Stimulated activated CD4-positive, alpha-beta T cell treated with anti-CD3 and anti-CD28 coated beads, Interleukin-2, amount 100 ng/mL, for 48 hours (primary cell): ENCODE measurements around the gene ANAPC15.
"Not testable (repeated sequence)": the region's sequence is repeated elsewhere in the genome, so short reads cannot be mapped to it uniquely, and the experiment has no call there.

Source experiments
- DNase-seq, 2 donors: peaks; one replicate each; pipeline ENCODE4 v3.0.0-alpha.2; 2020

ANAPC15 gene

GRCh38 chr11:72112143-72112977 is at the start of gene ANAPC15:
ANAPC15 (minus strand) TSS chr11:72112695; CDS start chr11:72111276, 1,419 bp downstream.
- DNase-seq: peak; percentile 94 to 99

DNA sequence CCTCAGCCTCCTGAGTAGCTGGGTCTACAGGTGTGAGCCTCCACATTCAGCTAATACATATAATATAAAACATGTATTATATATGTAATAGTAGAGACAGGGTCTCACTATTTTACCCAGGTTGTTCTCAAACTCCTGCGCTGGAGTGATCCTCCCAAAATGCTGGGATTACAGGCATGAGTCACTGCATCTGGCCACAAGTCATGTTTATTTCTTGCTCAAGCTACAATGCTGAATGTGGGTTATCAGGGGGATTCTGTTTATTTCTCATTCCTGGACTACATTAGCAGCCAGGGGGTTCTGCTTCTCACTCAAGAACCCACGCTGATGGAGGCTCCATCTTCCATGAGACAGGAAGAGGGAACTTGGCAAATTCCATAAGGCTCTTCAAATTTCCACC is 47.8 kb upstream of the ANAPC15 start:
- no peak for DNase-seq

- no peak for DNase-seq
Observed at GRCh38 chr11:72157131-72157530, 44.6 kb upstream of the ANAPC15 start.

DNA sequence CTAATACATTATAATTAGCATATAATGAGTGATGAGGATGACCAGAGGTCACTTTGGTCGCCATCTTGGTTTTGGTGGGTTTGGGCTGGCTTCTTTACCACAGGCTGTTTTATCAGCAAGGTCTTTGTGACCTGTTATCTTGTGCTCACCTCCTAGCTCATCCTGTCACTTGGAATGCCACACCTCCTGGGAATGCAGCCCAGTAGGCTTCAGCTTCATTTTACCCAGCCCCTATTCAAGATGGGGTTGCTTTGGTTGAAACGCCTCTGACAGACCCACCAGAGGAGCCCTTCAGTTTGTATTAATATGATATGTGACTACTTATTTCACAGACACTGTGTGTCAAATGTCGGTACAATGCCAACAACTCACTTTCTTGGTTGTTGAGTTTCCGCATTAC is 43.3 kb upstream of the ANAPC15 start:
- no peak for DNase-seq

GRCh38 chr11:72154816-72155215 is 42.3 kb upstream of the ANAPC15 start:
- DNase-seq: no peak

GRCh38 chr11:72153874-72154273 is 41.4 kb upstream of the ANAPC15 start:
- DNase-seq: not testable (repeated sequence)

DNA sequence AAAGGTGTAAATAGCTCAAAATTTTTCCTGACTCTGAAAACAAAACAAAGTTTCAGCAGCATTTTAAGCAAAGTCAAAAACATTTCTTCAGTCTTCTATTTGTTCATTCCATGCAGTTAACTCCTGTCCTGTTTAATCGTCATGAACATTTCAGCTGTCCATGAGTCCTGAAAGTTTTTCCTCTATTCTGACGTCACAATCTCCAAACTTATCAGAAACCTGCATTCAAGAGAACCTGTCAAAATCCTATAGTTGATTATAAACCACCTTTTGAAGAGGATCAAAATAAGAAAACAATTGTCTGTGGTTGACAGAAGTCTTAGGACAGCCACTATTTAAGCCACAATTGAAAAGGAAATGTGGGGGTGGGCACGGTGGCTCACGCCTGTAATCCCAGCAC is 38.4 kb upstream of the ANAPC15 start:
- no peak for DNase-seq

DNA sequence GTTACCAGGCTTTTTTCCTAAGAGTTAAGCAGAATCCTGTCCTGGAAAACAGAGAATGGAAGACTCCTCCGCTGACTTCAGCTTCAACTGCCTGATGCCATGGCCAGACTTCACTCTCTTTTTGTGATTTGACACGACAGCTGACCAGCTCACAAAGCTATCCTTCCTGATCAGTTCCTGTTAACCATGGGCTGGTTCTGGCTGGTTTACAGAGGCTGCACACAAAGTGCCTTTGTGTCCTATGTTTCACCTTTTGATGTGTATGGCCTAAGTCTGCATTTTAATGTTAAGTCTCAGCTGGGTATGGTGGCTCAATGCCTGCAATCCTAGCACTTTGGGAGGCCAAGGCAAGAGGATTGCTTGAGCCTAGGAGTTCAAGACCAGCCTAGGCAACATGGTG is 34.1 kb upstream of the ANAPC15 start:
- DNase-seq: no peak

- no peak for DNase-seq
Observed at GRCh38 chr11:72144807-72145565, 32.5 kb upstream of the ANAPC15 start.

- DNase-seq: not testable (repeated sequence)
Observed at GRCh38 chr11:72142543-72142942, 30.0 kb upstream of the ANAPC15 start.

GRCh38 chr11:72142086-72142485 is 29.6 kb upstream of the ANAPC15 start:
- not testable (repeated sequence) for DNase-seq

- DNase-seq: peak in 1 of 2 donors; percentile 13
Observed at GRCh38 chr11:72141066-72141465, 28.6 kb upstream of the ANAPC15 start.

DNA sequence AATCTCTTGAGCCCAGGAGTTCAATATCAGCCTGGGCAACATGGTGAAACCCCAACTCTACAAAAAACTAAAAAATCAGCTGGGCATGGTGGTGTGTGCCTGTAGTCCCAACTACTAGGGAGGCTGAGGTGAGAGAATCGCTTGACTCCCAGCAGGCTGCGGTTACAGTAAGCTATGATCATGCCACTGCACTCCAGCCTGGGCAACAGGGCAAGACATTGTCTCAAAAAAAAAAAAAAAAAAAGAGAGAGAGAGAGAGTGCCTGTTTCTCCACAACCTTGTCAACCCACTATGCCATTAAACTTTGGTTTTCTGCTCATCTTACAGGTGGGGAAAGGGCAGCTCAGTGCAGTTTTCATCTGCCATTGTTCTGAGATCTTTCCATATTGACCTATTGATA is 28.2 kb upstream of the ANAPC15 start:
- no peak for DNase-seq

GRCh38 chr11:72139500-72139899 is 27.0 kb upstream of the ANAPC15 start:
- DNase-seq: no peak

DNA sequence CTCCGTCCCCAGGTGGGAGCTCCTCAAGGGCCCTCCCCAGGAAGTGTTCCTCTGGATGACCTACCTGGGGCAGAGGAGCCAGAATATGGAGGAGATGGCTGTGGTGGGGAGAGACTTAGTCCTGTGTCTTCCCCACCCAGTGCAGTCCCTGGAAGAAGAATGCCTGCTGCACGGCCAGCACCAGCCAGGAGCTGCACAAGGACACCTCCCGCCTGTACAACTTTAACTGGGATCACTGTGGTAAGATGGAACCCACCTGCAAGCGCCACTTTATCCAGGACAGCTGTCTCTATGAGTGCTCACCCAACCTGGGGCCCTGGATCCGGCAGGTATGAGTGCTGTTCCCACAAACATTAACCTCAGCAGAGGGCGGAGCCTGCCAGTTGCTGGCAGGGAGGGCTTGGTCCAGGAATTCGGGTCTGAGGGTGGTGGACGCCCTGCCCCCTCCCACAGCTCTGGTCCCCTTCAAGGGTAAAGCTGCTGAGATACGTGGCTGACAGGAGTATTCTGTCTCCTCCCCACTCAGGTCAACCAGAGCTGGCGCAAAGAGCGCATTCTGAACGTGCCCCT is 26.4 kb upstream of the ANAPC15 start:
- DNase-seq: no peak

- DNase-seq: no peak
Observed at GRCh38 chr11:72136684-72137262, 24.3 kb upstream of the ANAPC15 start.

GRCh38 chr11:72135891-72136683 is 23.6 kb upstream of the ANAPC15 start:
- no peak for DNase-seq

GRCh38 chr11:72135473-72135872 is 23.0 kb upstream of the ANAPC15 start, which contains the start of gene FOLR3:
FOLR3 (plus strand) TSS chr11:72135725; CDS start chr11:72135953, 228 bp downstream.
- not testable (repeated sequence) for DNase-seq

GRCh38 chr11:72132646-72133045 is 20.2 kb upstream of the ANAPC15 start:
- no peak for DNase-seq

DNA sequence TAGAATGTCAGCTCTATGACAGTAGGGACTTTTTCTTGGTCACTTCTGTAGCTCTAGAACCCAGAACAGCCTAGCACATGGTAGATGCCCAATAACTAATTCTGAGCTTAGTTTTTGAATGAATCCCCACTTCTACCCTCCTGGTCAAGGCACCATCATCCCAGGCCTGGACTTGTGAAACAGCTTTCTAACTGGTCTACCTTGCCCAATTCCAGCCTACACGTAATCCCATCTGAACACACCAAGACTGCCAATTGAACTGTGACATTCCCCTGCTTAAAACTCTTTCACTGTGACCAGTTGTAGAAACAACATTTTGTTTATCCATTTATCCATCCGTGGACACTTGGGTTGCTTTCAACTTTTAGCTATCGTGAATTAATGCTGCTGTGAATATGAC is 16.9 kb upstream of the ANAPC15 start:
- no peak for DNase-seq

- DNase-seq: no peak
Observed at GRCh38 chr11:72127923-72128322, 15.4 kb upstream of the ANAPC15 start.

DNA sequence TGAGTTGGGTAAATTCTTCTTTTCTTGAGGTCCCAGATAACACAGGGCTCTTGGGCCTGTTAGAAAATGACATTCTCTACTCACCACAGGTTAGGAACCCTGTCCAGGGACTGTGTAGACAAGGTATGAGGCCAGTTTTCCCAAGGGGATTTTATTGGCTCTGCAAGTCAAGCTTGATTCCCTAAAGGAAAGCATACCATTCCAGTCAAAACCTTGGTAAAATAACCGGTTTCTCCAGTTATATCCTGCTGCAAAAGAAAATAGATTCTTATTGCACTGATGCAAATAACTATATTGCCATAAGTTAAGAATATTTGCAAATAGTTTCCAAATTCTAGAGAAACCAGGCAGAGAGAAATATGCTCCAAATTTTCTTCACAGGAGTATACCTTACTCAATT is 13.5 kb upstream of the ANAPC15 start:
- no peak for DNase-seq
